Measurements from ENCODE around the gene NCKAP5.

The NCKAP5 gene

GRCh38 chr2:133378928-133379549 is 189.2 kb downstream of the NCKAP5 start:
- Histone ChIP-seq H3K4me3 (ENCODE audit: insufficient read depth, low read depth, low read length) (no peak overlapping the region), H3K4me1 (ENCODE audit: control insufficient read depth, insufficient read depth, low read length) (peaks cover 14% of the 10 kb centered on the region), H3K27ac (ENCODE audit: insufficient read depth, low read depth, low read length, poor library complexity, severe bottlenecking) (no peak overlapping the region), H3K36me3 (ENCODE audit: control insufficient read depth, insufficient read depth, low read length) (no peaks in the 10 kb centered on the region), H3K9me3 (ENCODE audit: control insufficient read depth, low read length) (no peaks in the 10 kb centered on the region), H3K27me3 (ENCODE audit: control insufficient read depth, insufficient read depth, low read length, poor library complexity, severe bottlenecking) (no peaks in the 10 kb centered on the region)
- 93 to 98% methylated on average over 5 to 6 of the region's 7 CpGs for WGBS, 2 experiments

- H3K27me3 ChIP-seq (ENCODE audit: control insufficient read depth, insufficient read depth, low read length, poor library complexity, severe bottlenecking): no peaks in the 10 kb centered on the region
- no peaks in the 10 kb centered on the region for H3K9me3 ChIP-seq (ENCODE audit: control insufficient read depth, low read length)
- H3K4me1 ChIP-seq (ENCODE audit: control insufficient read depth, insufficient read depth, low read length): peaks cover 14% of the 10 kb centered on the region
- H3K36me3 ChIP-seq (ENCODE audit: control insufficient read depth, insufficient read depth, low read length): no peaks in the 10 kb centered on the region
- WGBS, 2 experiments: 86 to 100% methylated on average over 1 of the region's 1 CpG
- no peak overlapping the region for H3K4me3 ChIP-seq (ENCODE audit: insufficient read depth, low read depth, low read length)
- no peak overlapping the region for H3K27ac ChIP-seq (ENCODE audit: insufficient read depth, low read depth, low read length, poor library complexity, severe bottlenecking)
Measured at GRCh38 chr2:133378386-133378785, 189.9 kb downstream of the NCKAP5 start.

- no peak overlapping the region for H3K27ac ChIP-seq (ENCODE audit: insufficient read depth, low read depth, low read length, poor library complexity, severe bottlenecking)
- 30 to 33% methylated on average over 2 of the region's 2 CpGs for WGBS, 2 experiments
Measured at GRCh38 chr2:133377599-133377998, 190.7 kb downstream of the NCKAP5 start.

GRCh38 chr2:133377021-133377481 is 191.2 kb downstream of the NCKAP5 start:
- Histone ChIP-seq H3K4me1 (ENCODE audit: control insufficient read depth, insufficient read depth, low read length) (peaks cover 14% of the 10 kb centered on the region), H3K27me3 (ENCODE audit: control insufficient read depth, insufficient read depth, low read length, poor library complexity, severe bottlenecking) (no peaks in the 10 kb centered on the region), H3K9me3 (ENCODE audit: control insufficient read depth, low read length) (no peaks in the 10 kb centered on the region), H3K36me3 (ENCODE audit: control insufficient read depth, insufficient read depth, low read length) (no peaks in the 10 kb centered on the region), H3K4me3 (ENCODE audit: insufficient read depth, low read depth, low read length) (no peak overlapping the region), H3K27ac (ENCODE audit: insufficient read depth, low read depth, low read length, poor library complexity, severe bottlenecking) (no peak overlapping the region)

More at GRCh38 chr2:133377599-133377998, 190.7 kb downstream of the NCKAP5 start:
- Histone ChIP-seq H3K4me1 (ENCODE audit: control insufficient read depth, insufficient read depth, low read length) (peaks cover 14% of the 10 kb centered on the region), H3K36me3 (ENCODE audit: control insufficient read depth, insufficient read depth, low read length) (no peaks in the 10 kb centered on the region), H3K4me3 (ENCODE audit: insufficient read depth, low read depth, low read length) (no peak overlapping the region), H3K27me3 (ENCODE audit: control insufficient read depth, insufficient read depth, low read length, poor library complexity, severe bottlenecking) (no peaks in the 10 kb centered on the region), H3K9me3 (ENCODE audit: control insufficient read depth, low read length) (no peaks in the 10 kb centered on the region)

- WGBS, 2 experiments: 92 to 93% methylated on average over 5 of the region's 5 CpGs
- H3K27me3 ChIP-seq (ENCODE audit: control insufficient read depth, insufficient read depth, low read length, poor library complexity, severe bottlenecking): no peaks in the 10 kb centered on the region
- peaks cover 14% of the 10 kb centered on the region for H3K4me1 ChIP-seq (ENCODE audit: control insufficient read depth, insufficient read depth, low read length)
- no peak overlapping the region for H3K4me3 ChIP-seq (ENCODE audit: insufficient read depth, low read depth, low read length)
- H3K27ac ChIP-seq (ENCODE audit: insufficient read depth, low read depth, low read length, poor library complexity, severe bottlenecking): no peak overlapping the region
- H3K36me3 ChIP-seq (ENCODE audit: control insufficient read depth, insufficient read depth, low read length): no peaks in the 10 kb centered on the region
- H3K9me3 ChIP-seq (ENCODE audit: control insufficient read depth, low read length): no peaks in the 10 kb centered on the region
Measured at GRCh38 chr2:133374781-133375180, 193.5 kb downstream of the NCKAP5 start.

- H3K27ac ChIP-seq (ENCODE audit: insufficient read depth, low read depth, low read length, poor library complexity, severe bottlenecking): no peak overlapping the region
- H3K9me3 ChIP-seq (ENCODE audit: control insufficient read depth, low read length): no peaks in the 10 kb centered on the region
- no peaks in the 10 kb centered on the region for H3K36me3 ChIP-seq (ENCODE audit: control insufficient read depth, insufficient read depth, low read length)
- H3K4me3 ChIP-seq (ENCODE audit: insufficient read depth, low read depth, low read length): no peak overlapping the region
- peaks cover 2% of the 10 kb centered on the region for H3K4me1 ChIP-seq (ENCODE audit: control insufficient read depth, insufficient read depth, low read length)
- 94 to 98% methylated on average over 3 of the region's 3 CpGs for WGBS, 2 experiments
- no peaks in the 10 kb centered on the region for H3K27me3 ChIP-seq (ENCODE audit: control insufficient read depth, insufficient read depth, low read length, poor library complexity, severe bottlenecking)
Measured at GRCh38 chr2:133371286-133371685, 197.0 kb downstream of the NCKAP5 start.

- Histone ChIP-seq H3K4me1 (ENCODE audit: control insufficient read depth, insufficient read depth, low read length) (peaks cover 2% of the 10 kb centered on the region), H3K4me3 (ENCODE audit: insufficient read depth, low read depth, low read length) (no peak overlapping the region), H3K36me3 (ENCODE audit: control insufficient read depth, insufficient read depth, low read length) (no peaks in the 10 kb centered on the region), H3K27me3 (ENCODE audit: control insufficient read depth, insufficient read depth, low read length, poor library complexity, severe bottlenecking) (no peaks in the 10 kb centered on the region), H3K9me3 (ENCODE audit: control insufficient read depth, low read length) (no peaks in the 10 kb centered on the region), H3K27ac (ENCODE audit: insufficient read depth, low read depth, low read length, poor library complexity, severe bottlenecking) (no peak overlapping the region)
- WGBS, 2 experiments: 43 to 53% methylated on average over 3 of the region's 3 CpGs
Measured at GRCh38 chr2:133369901-133370658, 198.2 kb downstream of the NCKAP5 start.

- Histone ChIP-seq H3K4me1 (ENCODE audit: control insufficient read depth, insufficient read depth, low read length) (peaks cover 2% of the 10 kb centered on the region), H3K4me3 (ENCODE audit: insufficient read depth, low read depth, low read length) (no peak overlapping the region), H3K27ac (ENCODE audit: insufficient read depth, low read depth, low read length, poor library complexity, severe bottlenecking) (no peak overlapping the region), H3K9me3 (ENCODE audit: control insufficient read depth, low read length) (no peaks in the 10 kb centered on the region), H3K27me3 (ENCODE audit: control insufficient read depth, insufficient read depth, low read length, poor library complexity, severe bottlenecking) (no peaks in the 10 kb centered on the region), H3K36me3 (ENCODE audit: control insufficient read depth, insufficient read depth, low read length) (no peaks in the 10 kb centered on the region)
- WGBS, 2 experiments: 100% methylated on average over 1 of the region's 1 CpG
Measured at GRCh38 chr2:133365117-133365516, 203.1 kb downstream of the NCKAP5 start.

GRCh38 chr2:133364636-133365035 is 203.6 kb downstream of the NCKAP5 start:
- Histone ChIP-seq H3K27me3 (ENCODE audit: control insufficient read depth, insufficient read depth, low read length, poor library complexity, severe bottlenecking) (no peaks in the 10 kb centered on the region), H3K4me3 (ENCODE audit: insufficient read depth, low read depth, low read length) (no peak overlapping the region), H3K4me1 (ENCODE audit: control insufficient read depth, insufficient read depth, low read length) (peaks cover 2% of the 10 kb centered on the region), H3K9me3 (ENCODE audit: control insufficient read depth, low read length) (no peaks in the 10 kb centered on the region), H3K27ac (ENCODE audit: insufficient read depth, low read depth, low read length, poor library complexity, severe bottlenecking) (no peak overlapping the region), H3K36me3 (ENCODE audit: control insufficient read depth, insufficient read depth, low read length) (no peaks in the 10 kb centered on the region)
- 84 to 86% methylated on average over 3 of the region's 3 CpGs for WGBS, 2 experiments

GRCh38 chr2:133363884-133364283 is 204.4 kb downstream of the NCKAP5 start:
- no peaks in the 10 kb centered on the region for H3K36me3 ChIP-seq (ENCODE audit: control insufficient read depth, insufficient read depth, low read length)
- 86% methylated on average over 1 of the region's 1 CpG; no CpG with 5 or more reads in 1 of the 2 experiments for WGBS, 2 experiments
- H3K27me3 ChIP-seq (ENCODE audit: control insufficient read depth, insufficient read depth, low read length, poor library complexity, severe bottlenecking): no peaks in the 10 kb centered on the region
- H3K9me3 ChIP-seq (ENCODE audit: control insufficient read depth, low read length): no peaks in the 10 kb centered on the region
- H3K27ac ChIP-seq (ENCODE audit: insufficient read depth, low read depth, low read length, poor library complexity, severe bottlenecking): no peak overlapping the region
- no peaks in the 10 kb centered on the region for H3K4me1 ChIP-seq (ENCODE audit: control insufficient read depth, insufficient read depth, low read length)
- no peak overlapping the region for H3K4me3 ChIP-seq (ENCODE audit: insufficient read depth, low read depth, low read length)
